ENCODE data around the gene ETNK1.
"Not testable (repeated sequence)": the region's sequence is repeated elsewhere in the genome, so short reads cannot be mapped to it uniquely, and the experiment has no call there.

The ETNK1 gene

DNA sequence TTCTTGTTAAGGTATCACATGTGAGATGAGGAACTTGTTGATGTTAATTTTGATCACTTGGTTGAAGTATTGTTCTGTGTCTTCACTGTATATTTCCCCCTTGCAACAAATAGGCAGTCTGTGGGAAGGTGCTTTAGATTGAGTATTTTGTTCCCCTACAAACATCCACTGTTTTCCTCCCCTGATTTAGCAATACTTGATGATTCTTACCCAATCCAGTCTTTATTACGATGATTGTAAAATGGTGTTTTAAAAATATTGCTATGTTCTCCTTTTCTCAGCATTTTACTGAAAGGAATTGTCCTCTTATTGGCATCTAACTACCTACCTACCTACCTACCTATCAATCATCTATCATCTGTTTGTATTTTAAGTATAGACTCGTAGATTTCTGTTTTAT, 66.3 kb downstream of the ETNK1 start:
- no peak for DNase-seq

DNA sequence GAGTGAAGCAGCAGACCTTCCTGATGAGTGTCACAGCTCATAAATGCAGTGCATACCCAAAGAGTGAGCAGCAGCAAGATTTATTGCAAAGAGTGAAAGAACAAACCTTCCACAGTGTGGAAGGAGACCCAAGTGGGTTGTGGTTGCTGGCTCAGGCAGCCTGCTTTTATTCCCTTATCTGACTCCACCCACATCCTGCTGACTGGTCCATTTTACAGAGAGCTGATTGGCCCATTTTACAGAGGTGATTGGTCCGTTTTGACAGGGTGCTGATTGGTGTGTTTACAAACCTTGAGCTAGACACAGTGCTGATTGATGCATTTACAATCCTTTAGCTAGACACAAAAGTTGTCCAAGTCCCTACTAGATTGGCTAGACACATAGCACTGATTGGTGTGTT, 67.5 kb downstream of the ETNK1 start:
- DNase-seq: not testable (repeated sequence)

GRCh38 chr12:22692964-22693555, 68.1 kb downstream of the ETNK1 start:
- no peak for DNase-seq

DNA sequence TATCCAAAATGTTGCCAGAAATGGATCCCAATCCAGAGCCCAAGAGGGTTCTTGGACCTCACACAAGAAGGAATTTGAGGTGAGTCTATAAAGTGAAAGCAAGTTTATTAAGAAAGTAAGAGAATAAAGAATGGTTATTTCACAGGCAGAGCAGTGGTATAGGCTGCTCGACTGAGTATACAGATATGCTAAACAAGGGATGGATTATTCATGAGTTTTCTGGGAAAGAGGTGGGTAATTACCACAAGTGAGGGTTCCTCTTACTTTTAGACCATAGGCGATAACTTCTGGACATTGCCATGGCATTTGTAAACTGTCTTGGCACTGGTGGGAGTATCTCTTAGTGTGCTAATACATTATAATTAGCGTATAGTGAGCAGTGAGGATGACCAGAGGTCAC, 73.6 kb downstream of the ETNK1 start:
- no peak for DNase-seq

DNA sequence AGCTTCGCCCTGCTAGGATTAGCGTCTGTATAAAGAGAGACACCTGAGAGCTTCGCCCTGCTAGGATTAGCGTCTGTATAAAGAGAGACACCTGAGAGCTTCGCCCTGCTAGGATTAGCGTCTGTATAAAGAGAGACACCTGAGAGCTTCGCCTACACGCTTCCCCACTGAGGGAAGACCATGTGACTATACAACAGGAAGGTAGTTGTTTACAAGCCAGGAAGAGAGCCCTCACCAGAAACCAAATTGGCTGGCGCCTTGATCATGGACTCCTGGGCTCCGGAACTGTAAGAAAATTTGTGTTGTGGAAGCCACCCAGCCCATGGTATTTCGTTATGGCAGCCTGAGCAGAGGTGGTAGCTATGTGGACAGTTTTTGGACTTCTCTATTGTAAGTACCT, 74.7 kb downstream of the ETNK1 start:
- not testable (repeated sequence) for DNase-seq

DNA sequence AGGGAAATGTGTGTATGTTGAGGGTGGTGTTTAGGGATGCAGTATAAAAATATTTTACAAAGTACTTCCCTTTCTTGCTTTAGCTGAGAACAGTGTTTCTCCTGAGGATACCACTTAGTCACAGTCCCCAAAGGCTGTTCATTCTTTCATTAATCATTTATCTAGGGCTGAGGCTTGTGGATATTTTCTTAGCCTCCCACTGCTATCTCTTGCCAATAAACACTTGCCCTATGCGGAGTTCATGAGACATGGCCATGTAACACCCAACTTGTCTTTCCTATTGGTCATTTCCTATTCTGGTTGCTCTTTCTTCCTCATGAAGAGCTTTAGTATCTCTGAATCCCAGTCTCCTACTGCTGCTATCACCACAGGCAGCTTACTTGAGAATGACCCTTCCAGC, 75.1 kb downstream of the ETNK1 start:
- DNase-seq: no peak

DNA sequence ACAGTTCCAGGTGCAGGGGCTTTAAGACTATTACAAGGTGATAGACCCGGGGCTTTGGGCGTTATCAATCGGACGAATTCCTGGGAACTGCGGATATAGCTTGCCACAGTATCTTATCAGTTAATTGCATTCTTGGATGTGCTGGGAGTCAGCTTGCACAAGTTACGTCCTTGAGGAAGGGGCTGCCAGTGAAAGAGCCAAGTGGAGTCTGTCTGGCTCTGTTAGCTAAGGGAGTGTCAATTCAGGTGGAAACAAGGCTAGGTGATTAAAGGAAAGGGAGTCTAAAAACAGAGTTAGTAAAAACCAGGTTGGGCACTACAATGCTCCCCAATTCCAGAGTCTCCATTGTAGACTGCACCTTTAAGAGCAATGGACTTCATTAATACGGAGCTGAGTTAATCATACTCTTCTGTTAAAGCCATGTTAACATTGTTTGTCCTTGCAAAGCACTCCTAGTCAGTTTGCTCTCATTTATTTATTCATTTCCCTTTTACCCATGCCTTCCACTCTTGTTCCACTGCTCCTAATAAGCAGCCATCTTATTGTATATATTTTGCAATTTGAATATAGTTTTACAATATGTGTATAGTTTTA, 76.3 kb downstream of the ETNK1 start:
- DNase-seq: not testable (repeated sequence)

- DNase-seq: no peak
Observed at GRCh38 chr12:22702690-22703089, 77.7 kb downstream of the ETNK1 start.

DNA sequence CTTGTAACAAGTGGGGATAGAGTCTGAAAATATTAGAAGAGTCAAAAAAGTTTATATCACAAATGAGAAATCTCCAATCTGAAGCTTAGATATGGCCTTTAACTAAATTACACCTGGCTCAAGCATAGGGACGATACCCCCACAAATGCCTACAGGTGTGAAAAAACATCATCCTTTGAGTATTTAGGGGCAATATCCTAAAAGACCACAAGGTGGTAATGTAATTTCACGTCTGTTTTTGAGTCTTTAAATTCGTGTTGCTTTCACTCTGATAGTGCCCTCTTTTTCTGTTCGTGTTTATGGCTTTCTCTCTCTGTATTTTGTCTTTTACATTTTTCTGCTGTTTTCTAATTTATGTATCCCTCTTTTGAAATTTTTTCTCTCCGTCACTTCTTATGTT, 84.3 kb downstream of the ETNK1 start:
- peak; percentile 55 for DNase-seq

DNA sequence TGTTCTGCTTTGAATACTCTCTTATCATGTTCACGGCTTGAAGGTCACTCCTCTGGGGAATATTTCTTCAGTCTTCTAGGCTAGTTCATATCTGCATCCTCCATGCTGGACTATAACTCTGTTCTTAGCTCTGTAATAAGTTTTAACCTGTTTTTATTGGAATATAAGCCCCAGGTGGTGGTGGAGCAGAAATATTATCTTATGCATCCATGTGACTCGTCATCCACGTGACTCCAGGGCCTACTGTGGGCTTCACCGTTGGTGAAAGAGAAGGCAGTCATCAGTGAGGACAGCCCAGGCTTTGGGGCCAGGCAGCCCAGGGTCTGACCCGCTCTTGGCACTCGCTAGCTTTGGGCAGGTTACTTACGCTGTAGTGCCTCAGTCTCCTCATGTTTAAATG, 87.1 kb downstream of the ETNK1 start:
- DNase-seq: no peak

DNA sequence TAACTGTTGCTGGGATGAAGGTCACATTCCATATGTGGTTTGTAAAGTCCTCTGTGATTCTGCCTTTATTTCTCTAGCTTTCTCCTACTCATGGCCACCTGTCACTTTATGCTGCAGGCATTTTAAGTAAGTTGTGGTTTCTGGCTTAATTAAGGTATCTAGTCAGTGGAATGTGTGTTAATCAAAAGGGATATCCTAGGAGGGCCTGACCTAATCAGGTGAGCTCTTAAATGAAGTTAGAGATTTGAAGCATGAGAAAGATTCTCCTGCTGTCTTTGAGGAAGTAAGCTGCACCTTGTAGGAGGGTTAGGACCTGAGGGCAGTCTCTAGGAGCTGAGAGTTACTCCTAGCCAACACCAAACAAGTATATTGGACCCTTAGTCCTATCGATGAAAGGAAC, 90.3 kb downstream of the ETNK1 start:
- DNase-seq: no peak

DNA sequence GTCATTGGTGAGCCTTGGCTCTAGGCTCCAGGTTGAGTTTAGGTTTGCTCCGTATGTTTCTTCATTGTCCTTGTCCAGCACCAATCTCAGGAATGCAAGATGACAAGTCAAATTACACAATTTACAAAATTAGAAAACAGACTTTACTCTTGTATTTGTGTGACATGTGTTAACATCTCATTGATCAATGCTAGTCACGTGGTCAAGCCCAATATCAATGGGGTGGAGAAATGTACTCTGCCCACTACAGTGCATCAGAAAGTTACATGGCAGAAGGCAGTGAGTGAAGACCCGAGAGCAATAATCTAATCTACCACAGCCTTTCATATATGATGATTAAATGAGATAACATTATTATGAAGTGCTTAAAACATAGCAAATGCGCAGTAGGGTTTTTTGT, 94.8 kb downstream of the ETNK1 start:
- DNase-seq: no peak

DNA sequence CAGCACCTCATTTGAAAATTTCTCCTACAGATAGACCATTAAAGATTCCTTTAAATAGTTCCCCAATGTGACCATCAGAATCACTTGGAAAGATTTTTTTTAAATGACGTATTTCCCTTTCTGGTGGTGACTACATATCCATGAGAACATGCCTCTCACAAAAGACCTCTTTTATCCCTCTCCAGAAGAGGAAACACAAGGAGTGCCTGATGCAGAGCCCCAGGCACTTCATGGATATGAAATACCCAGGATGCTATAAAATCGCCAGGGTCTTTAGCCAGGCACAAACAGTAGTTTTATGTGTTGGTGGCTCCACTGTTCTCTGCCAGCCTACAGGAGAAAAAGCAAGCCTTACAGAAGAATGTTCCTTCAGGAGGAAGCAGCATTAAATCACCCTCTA, 97.1 kb downstream of the ETNK1 start:
- no peak for DNase-seq

DNA sequence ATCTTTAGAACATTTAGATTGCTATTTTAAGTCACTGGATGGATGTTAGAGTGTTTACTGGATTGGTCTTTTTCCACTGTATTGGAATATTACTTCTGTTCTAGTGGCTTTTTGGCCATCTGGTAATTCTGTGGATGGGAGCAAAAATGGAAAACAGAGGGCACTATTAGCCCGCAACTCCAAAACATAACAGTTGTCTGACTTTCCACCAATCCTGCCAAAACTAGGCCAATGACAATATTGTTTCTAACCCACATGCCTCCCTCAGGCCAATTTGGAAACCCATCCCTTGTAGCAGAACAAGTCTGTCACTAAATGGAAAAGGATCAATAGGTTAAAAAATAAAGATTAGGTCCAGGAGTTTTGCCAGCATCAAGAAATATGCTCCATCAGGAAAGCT, 97.8 kb downstream of the ETNK1 start:
- DNase-seq: no peak

DNA sequence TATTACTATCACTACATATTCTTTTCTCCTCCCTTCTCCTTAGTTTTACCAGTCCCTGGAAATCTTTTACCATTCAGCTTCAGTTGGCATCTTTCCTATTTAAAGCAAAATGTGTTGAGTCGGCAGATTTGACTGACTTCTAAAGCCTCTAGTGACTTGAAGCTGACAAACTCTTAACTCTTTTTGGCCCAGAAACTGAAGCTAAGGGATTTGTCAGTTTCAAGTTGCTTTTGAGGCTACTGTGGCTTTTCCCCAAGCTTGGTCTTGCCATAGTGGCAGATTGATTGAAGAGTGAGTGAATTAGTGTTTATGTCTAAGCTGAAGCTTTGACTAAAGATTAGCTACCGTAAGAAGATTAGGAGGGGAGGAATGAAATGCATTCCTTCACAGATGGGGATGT, 104.0 kb downstream of the ETNK1 start:
- DNase-seq: no peak

- DNase-seq: no peak
Observed at GRCh38 chr12:22729431-22729956, 104.5 kb downstream of the ETNK1 start.

DNA sequence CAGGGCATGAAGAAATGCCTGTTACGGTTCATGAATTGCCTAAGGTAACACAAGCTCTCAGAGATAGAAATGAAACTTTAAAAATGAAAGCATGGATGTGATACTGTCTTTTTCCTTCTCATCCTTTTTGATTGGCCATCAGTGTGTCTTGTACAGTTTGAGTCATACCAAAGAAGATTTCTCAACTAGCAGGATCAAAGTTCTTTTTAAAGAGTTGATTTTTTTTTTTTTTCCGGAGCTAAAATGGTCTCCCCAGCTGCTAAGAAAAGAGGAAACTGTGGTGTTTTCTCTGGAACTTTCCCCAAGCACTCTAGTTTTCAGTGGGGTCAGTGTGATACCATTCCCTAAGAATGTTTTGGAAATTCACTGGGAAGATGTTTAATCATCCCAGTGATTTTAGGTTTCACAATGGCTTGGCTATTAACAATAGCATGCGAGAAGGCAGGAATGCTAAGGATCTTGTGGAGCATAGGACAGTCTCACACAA, 105.0 kb downstream of the ETNK1 start:
- DNase-seq: no peak

- DNase-seq: no peak
Observed at GRCh38 chr12:22731236-22731635, 106.3 kb downstream of the ETNK1 start.

GRCh38 chr12:22733756-22734155, 108.8 kb downstream of the ETNK1 start:
- DNase-seq: no peak

- DNase-seq: no peak
Observed at GRCh38 chr12:22738945-22739344, 114.0 kb downstream of the ETNK1 start.
